Measurements from ENCODE around the gene CIDEC. TPM values are rescaled to one million over a fixed set of nuclear protein-coding genes. Genes with fewer than 3 reads are reported as not detected.
"Not testable (repeated sequence)": the region's sequence is repeated elsewhere in the genome, so short reads cannot be mapped to it uniquely, and the experiment has no call there.

Gene CIDEC
- total RNA-seq, 2 experiments from 2014 or later = not detected

GRCh38 chr3:9897408-9898372 is 17.6 kb upstream of the CIDEC start:
- Mint-ChIP-seq H3K27me3 (no peaks in the 10 kb centered on the region), H3K4me1 (peaks cover 40% of the 10 kb centered on the region), H3K36me3 (peaks cover 23% of the 10 kb centered on the region), H3K4me3 (no peak overlapping the region), H3K27ac (no peak overlapping the region), H3K9me3 (no peaks in the 10 kb centered on the region)
- no peak for DNase-seq
- POLR2A ChIA-PET = no interaction called here
- ATAC-seq (ENCODE audit: low read depth) = no peak

GRCh38 chr3:9896755-9897407 is 16.8 kb upstream of the CIDEC start:
- DNase-seq; POLR2A ChIA-PET; H3K27me3 Mint-ChIP-seq; H3K9me3 Mint-ChIP-seq; H3K27ac Mint-ChIP-seq; ATAC-seq (ENCODE audit: low read depth); H3K4me3 Mint-ChIP-seq: not testable (repeated sequence)
- Mint-ChIP-seq H3K36me3 (peaks cover 29% of the 10 kb centered on the region), H3K4me1 (peaks cover 39% of the 10 kb centered on the region)

GRCh38 chr3:9895715-9896114 is 15.7 kb upstream of the CIDEC start:
- POLR2A ChIA-PET; DNase-seq; H3K9me3 Mint-ChIP-seq; H3K4me3 Mint-ChIP-seq; H3K27ac Mint-ChIP-seq; H3K27me3 Mint-ChIP-seq; ATAC-seq (ENCODE audit: low read depth): not testable (repeated sequence)
- Mint-ChIP-seq H3K4me1 (peaks cover 38% of the 10 kb centered on the region), H3K36me3 (peaks cover 31% of the 10 kb centered on the region)

GRCh38 chr3:9893739-9894138 is 13.7 kb upstream of the CIDEC start:
- ATAC-seq (ENCODE audit: low read depth) = no peak
- POLR2A ChIA-PET = interaction anchor here (0.6 to 0.7 kb wide), 2 partner anchors 49 to 348 kb away, joined by 4 to 9 read pairs; no protein-coding TSS in a partner anchor
- DNase-seq = no peak
- Mint-ChIP-seq H3K9me3 (no peaks in the 10 kb centered on the region), H3K36me3 (peaks cover 31% of the 10 kb centered on the region), H3K27me3 (no peaks in the 10 kb centered on the region), H3K4me3 (no peak overlapping the region), H3K27ac (no peak overlapping the region), H3K4me1 (peaks cover 42% of the 10 kb centered on the region)

GRCh38 chr3:9891072-9891622 is 11.1 kb upstream of the CIDEC start:
- Mint-ChIP-seq H3K9me3 (no peaks in the 10 kb centered on the region), H3K27ac (peak overlapping the region; percentile 99), H3K36me3 (peaks cover 31% of the 10 kb centered on the region), H3K4me1 (peaks cover 35% of the 10 kb centered on the region), H3K4me3 (peak overlapping the region; percentile 97), H3K27me3 (no peaks in the 10 kb centered on the region)
- POLR2A ChIA-PET = interaction anchor here (0.7 to 3.6 kb wide), 13 partner anchors 11 to 429 kb away, joined by 3 to 32 read pairs (median 4); partner anchors contain the start of genes CRELD1, IL17RE, RPUSD3 and SEC13
- no peak for ATAC-seq (ENCODE audit: low read depth)
- no peak for DNase-seq

- POLR2A ChIA-PET = interaction anchor here (0.6 to 3.6 kb wide), 17 partner anchors 10 to 908 kb away, joined by 3 to 32 read pairs (median 4); partner anchors contain the start of genes ARPC4, CIDEC, CRELD1 and IL17RE
- no peaks in the 10 kb centered on the region for H3K9me3 Mint-ChIP-seq
- peaks cover 28% of the 10 kb centered on the region for H3K36me3 Mint-ChIP-seq
- no peaks in the 10 kb centered on the region for H3K27me3 Mint-ChIP-seq
- H3K27ac Mint-ChIP-seq = peak within 1 kb of the TSS; percentile 99
- ATAC-seq (ENCODE audit: low read depth) = peak; percentile 86
- peak; percentile 90 for DNase-seq
- H3K4me1 Mint-ChIP-seq = peaks cover 35% of the 10 kb centered on the region
- H3K4me3 Mint-ChIP-seq = peak within 1 kb of the TSS; percentile 97
Measured at GRCh38 chr3:9890249-9891071, 10.4 kb upstream of the CIDEC start, which contains the start of gene JAGN1. TSS of gene JAGN1 (plus strand) at chr3:9890610. CDS start at chr3:9890723, 113 bp downstream.

- POLR2A ChIA-PET = interaction anchor here (0.9 to 3.3 kb wide), 3 partner anchors 13 to 135 kb away, joined by 3 to 32 read pairs (median 5); partner anchors contain the start of gene IL17RE
- H3K4me3 Mint-ChIP-seq = no peak overlapping the region
- peaks cover 29% of the 10 kb centered on the region for H3K4me1 Mint-ChIP-seq
- DNase-seq = no peak
- no peaks in the 10 kb centered on the region for H3K9me3 Mint-ChIP-seq
- H3K36me3 Mint-ChIP-seq = peaks cover 22% of the 10 kb centered on the region
- no peak overlapping the region for H3K27ac Mint-ChIP-seq
- ATAC-seq (ENCODE audit: low read depth) = no peak
- H3K27me3 Mint-ChIP-seq = no peaks in the 10 kb centered on the region
Measured at GRCh38 chr3:9889405-9889804, 9.4 kb upstream of the CIDEC start.

GRCh38 chr3:9888540-9888939 is 8.5 kb upstream of the CIDEC start:
- no peak for ATAC-seq (ENCODE audit: low read depth)
- Mint-ChIP-seq H3K9me3 (no peaks in the 10 kb centered on the region), H3K27me3 (no peaks in the 10 kb centered on the region), H3K4me3 (no peak overlapping the region), H3K27ac (no peak overlapping the region), H3K4me1 (peaks cover 23% of the 10 kb centered on the region), H3K36me3 (peaks cover 14% of the 10 kb centered on the region)
- DNase-seq = no peak
- POLR2A ChIA-PET = interaction anchor here (0.9 kb wide), 1 partner anchor 134 kb away, joined by 3 read pairs; no protein-coding TSS in a partner anchor

GRCh38 chr3:9887480-9887879 is 7.4 kb upstream of the CIDEC start:
- Mint-ChIP-seq H3K9me3 (no peaks in the 10 kb centered on the region), H3K27ac (no peak overlapping the region), H3K4me1 (peaks cover 15% of the 10 kb centered on the region), H3K36me3 (peaks cover 6% of the 10 kb centered on the region), H3K4me3 (no peak overlapping the region), H3K27me3 (no peaks in the 10 kb centered on the region)
- ATAC-seq (ENCODE audit: low read depth) (no peak), DNase-seq (no peak)
- POLR2A ChIA-PET = no interaction called here

GRCh38 chr3:9886328-9886727 is 6.3 kb upstream of the CIDEC start:
- Mint-ChIP-seq H3K9me3 (no peaks in the 10 kb centered on the region), H3K27ac (no peak overlapping the region), H3K4me1 (peaks cover 9% of the 10 kb centered on the region), H3K4me3 (no peak overlapping the region), H3K36me3 (peaks cover 2% of the 10 kb centered on the region), H3K27me3 (no peaks in the 10 kb centered on the region)
- POLR2A ChIA-PET = interaction anchor here (1.2 kb wide), 1 partner anchor 237 kb away, joined by 3 read pairs; the partner anchor contains the start of gene MTMR14
- ATAC-seq (ENCODE audit: low read depth) = no peak
- DNase-seq = no peak

GRCh38 chr3:9884555-9885165 is 4.6 kb upstream of the CIDEC start:
- Mint-ChIP-seq H3K9me3 (no peaks in the 10 kb centered on the region), H3K27me3 (no peaks in the 10 kb centered on the region), H3K4me1 (peaks cover 2% of the 10 kb centered on the region), H3K36me3 (no peaks in the 10 kb centered on the region), H3K27ac (no peak overlapping the region), H3K4me3 (no peak overlapping the region)
- POLR2A ChIA-PET = interaction anchor here (0.5 kb wide), 1 partner anchor 128 kb away, joined by 4 read pairs; no protein-coding TSS in a partner anchor
- DNase-seq (no peak), ATAC-seq (ENCODE audit: low read depth) (no peak)
